Central memory CD8-positive, alpha-beta T cell (primary cell): ENCODE data around the gene KIAA2012.

Source experiments
- ATAC-seq: fragments of 150-1000 bp; cut with Tn5 transposase; replicated peaks from 2 replicates; pipeline ENCODE4 v1.10.0; 2022; ENCODE audit warnings: mild to moderate bottlenecking, moderate FRiP score, moderate number of reproducible peaks; ENCODE audit not compliant: poor library complexity, severe bottlenecking; ENCODE audit errors: extremely low read depth
- DNase-seq, 2 donors: peaks; one replicate each; pipeline ENCODE4 v3.0.0; 2021; ENCODE audit warnings: low spot score in 2 of 2
- H3K27ac Mint-ChIP-seq: one replicate; pipeline ENCODE4 v1.8.0; 2022; ENCODE audit warnings: low read depth, mild to moderate bottlenecking, moderate library complexity, mixed read lengths
- H3K27me3 Mint-ChIP-seq: one replicate; pipeline ENCODE4 v1.8.0; 2022; ENCODE audit warnings: mixed read lengths
- H3K36me3 Mint-ChIP-seq: one replicate; pipeline ENCODE4 v1.8.0; 2022; ENCODE audit warnings: mild to moderate bottlenecking, moderate library complexity, mixed read lengths; ENCODE audit not compliant: insufficient read depth
- H3K4me1 Mint-ChIP-seq: one replicate; pipeline ENCODE4 v1.8.0; 2022; ENCODE audit warnings: mixed read lengths
- H3K4me3 Mint-ChIP-seq: one replicate; pipeline ENCODE4 v1.8.0; 2022; ENCODE audit warnings: mild to moderate bottlenecking, moderate library complexity, mixed read lengths
- H3K9me3 Mint-ChIP-seq: one replicate; pipeline ENCODE4 v1.8.0; 2022; ENCODE audit warnings: mixed read lengths

Gene KIAA2012

DNA sequence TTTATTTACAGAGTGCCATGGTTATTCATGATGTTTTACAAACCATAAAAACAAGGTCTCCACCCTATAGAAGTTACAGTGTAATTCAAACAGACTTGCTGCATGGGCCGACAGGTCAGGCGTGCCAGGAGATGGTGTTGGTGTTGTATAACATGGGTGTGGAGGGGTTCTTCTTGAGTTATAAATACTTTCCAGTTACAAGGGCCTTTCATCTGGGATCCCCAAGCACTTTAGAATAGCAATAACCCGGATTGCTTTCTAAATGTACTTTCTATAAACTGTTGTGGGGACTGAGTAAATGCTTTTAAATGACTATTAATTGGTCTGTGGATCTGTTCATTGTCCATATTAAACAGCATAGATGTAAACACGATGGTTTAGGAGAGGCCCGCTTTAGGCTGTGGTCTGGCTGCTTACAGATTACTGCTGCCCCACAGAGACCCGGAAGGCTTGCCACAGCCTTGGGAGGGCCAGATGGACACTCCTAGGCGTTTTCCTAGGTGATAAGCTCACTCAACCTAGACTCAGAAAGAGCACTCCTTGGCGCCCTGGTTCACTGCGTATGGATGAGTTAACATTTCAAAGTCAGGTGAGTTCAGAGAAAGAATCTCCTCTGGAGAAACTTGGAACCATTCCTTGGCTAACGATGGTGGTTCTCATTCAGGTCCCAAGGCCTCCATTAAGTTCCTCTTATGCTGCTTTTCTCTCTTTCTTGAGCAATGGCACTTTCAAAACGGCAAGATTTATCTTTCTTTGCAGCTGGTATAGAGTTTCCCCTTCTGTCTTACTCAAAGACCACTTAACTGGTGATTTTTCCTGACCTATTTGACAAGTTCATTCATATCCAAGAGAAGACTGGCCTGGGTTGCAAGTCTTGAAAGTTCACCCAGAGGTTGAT lies 3.6 kb upstream of the KIAA2012 start:
- H3K9me3 Mint-ChIP-seq: no peaks in the 10 kb centered on the region

GRCh38 chr2:202071107-202071506 lies 1.9 kb upstream of the KIAA2012 start:
- no peaks in the 10 kb centered on the region for H3K4me1 Mint-ChIP-seq
- peaks cover 35% of the 10 kb centered on the region for H3K27me3 Mint-ChIP-seq
- no peaks in the 10 kb centered on the region for H3K36me3 Mint-ChIP-seq
- no peak for DNase-seq
- ATAC-seq: no peak
- no peak overlapping the region for H3K4me3 Mint-ChIP-seq
- no peaks in the 10 kb centered on the region for H3K9me3 Mint-ChIP-seq
- H3K27ac Mint-ChIP-seq: no peak overlapping the region

More for the DNA sequence above, 3.6 kb upstream of the KIAA2012 start:
- no peaks in the 10 kb centered on the region for H3K36me3 Mint-ChIP-seq
- peaks cover 28% of the 10 kb centered on the region for H3K27me3 Mint-ChIP-seq
- ATAC-seq: no peak
- H3K27ac Mint-ChIP-seq: no peak overlapping the region
- no peaks in the 10 kb centered on the region for H3K4me1 Mint-ChIP-seq
- no peak for DNase-seq
- H3K4me3 Mint-ChIP-seq: no peak overlapping the region

DNA sequence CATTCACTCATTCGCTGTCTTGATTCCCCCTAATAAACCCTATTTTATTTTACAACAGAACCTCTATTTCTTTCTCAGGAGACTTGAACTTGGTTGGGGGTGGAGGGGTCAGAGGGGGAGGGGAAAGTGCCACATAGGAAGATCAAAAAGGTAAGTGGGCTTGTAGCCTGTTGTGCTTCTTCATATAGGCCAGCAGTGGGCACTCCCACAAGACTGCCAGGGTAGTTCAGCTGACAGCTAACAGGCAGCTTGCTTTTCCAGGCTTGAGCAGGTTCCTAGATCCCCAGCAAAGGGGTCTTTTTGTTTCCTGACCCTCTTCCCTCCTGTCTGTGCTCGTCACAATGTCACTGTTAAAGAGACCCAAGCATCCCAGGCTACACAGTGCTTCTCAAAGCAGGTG lies 829 bp upstream of the KIAA2012 start:
- DNase-seq: no peak
- no peaks in the 10 kb centered on the region for H3K36me3 Mint-ChIP-seq
- peaks cover 31% of the 10 kb centered on the region for H3K27me3 Mint-ChIP-seq
- no peak overlapping the region for H3K27ac Mint-ChIP-seq
- H3K4me1 Mint-ChIP-seq: no peaks in the 10 kb centered on the region
- no peaks in the 10 kb centered on the region for H3K9me3 Mint-ChIP-seq
- ATAC-seq: no peak
- H3K4me3 Mint-ChIP-seq: no peak overlapping the region

GRCh38 chr2:202074324-202074723 lies 1.3 kb downstream of the KIAA2012 start:
- Mint-ChIP-seq H3K4me3 (no peak overlapping the region), H3K27me3 (peaks cover 27% of the 10 kb centered on the region), H3K27ac (no peak overlapping the region), H3K9me3 (no peaks in the 10 kb centered on the region), H3K36me3 (no peaks in the 10 kb centered on the region), H3K4me1 (no peaks in the 10 kb centered on the region)
- no peak for ATAC-seq
- no peak for DNase-seq

DNA sequence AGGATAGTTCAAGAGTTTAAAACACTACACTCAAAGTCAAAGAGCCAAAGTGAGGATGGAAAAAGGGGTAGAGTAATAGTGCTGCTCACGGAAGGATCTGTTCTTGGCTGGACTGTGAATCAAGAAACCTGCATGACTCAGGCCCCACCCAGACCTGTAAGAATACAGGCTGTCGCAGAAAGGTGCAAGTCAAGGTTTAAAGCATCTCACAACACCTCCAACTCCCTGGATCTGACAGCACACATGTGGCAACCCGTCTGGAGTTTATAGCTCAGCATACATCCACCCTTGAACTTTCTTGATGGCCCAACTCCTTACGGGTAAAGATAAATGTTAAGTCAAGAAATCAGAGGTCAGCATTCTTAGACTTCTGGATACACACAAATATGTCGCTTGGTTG lies 6.3 kb downstream of the KIAA2012 start:
- ATAC-seq (no peak), DNase-seq (no peak)
- Mint-ChIP-seq H3K9me3 (no peaks in the 10 kb centered on the region), H3K36me3 (no peaks in the 10 kb centered on the region), H3K4me1 (no peaks in the 10 kb centered on the region), H3K27me3 (peaks cover 20% of the 10 kb centered on the region), H3K4me3 (no peak overlapping the region), H3K27ac (no peak overlapping the region)

GRCh38 chr2:202084265-202084664 lies 11.2 kb downstream of the KIAA2012 start:
- Mint-ChIP-seq H3K27ac (no peak overlapping the region), H3K4me1 (no peaks in the 10 kb centered on the region), H3K4me3 (no peak overlapping the region), H3K9me3 (no peaks in the 10 kb centered on the region), H3K27me3 (peaks cover 18% of the 10 kb centered on the region), H3K36me3 (no peaks in the 10 kb centered on the region)
- DNase-seq (no peak), ATAC-seq (no peak)

- Mint-ChIP-seq H3K4me1 (no peaks in the 10 kb centered on the region), H3K27me3 (peaks cover 21% of the 10 kb centered on the region), H3K4me3 (no peak overlapping the region), H3K36me3 (no peaks in the 10 kb centered on the region), H3K27ac (no peak overlapping the region), H3K9me3 (no peaks in the 10 kb centered on the region)
- no peak for ATAC-seq
- no peak for DNase-seq
Measured at GRCh38 chr2:202088777-202089176, 15.7 kb downstream of the KIAA2012 start.

DNA sequence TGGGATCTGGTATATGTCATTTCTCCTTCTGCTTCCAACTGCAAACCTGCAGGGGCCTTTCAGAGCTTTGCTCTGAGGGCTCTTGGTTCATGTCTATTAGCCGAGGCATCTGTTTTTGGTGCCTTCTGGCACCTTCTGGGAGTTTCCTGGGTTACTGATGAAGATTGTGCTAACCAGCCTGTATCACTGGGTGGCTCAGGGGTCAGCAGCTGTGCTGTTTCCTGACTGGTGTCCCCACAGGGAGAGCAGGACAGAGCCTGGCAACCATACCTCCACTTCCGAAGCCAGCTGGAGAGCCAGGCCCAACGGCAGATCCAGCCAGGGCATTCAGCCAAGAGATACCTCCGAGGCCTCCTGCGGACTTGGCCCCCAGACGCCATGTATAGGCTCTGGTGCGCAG lies 17.5 kb downstream of the KIAA2012 start:
- DNase-seq (no peak), ATAC-seq (no peak)
- Mint-ChIP-seq H3K36me3 (no peaks in the 10 kb centered on the region), H3K4me1 (no peaks in the 10 kb centered on the region), H3K9me3 (no peaks in the 10 kb centered on the region), H3K4me3 (no peak overlapping the region), H3K27ac (no peak overlapping the region), H3K27me3 (peaks cover 13% of the 10 kb centered on the region)

DNA sequence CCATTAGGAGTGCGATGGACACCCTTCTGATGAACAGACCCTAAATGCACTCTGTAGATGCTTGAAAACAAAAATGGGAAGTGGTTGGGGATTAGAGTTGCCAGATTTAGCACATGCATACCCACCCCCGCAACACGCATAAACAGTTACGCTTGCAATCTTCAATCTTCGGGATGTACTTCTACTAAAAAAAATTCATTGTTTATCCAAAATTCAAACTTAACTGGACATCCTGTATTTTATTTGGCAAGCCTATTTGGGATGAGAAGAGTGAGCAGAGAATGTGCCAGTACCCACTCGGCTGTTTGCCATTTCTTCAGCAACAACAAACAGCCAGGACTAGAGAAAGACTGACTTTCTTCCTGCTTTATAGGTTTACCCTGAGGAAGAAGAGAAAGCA lies 18.4 kb downstream of the KIAA2012 start:
- Mint-ChIP-seq H3K9me3 (no peaks in the 10 kb centered on the region), H3K36me3 (no peaks in the 10 kb centered on the region), H3K4me3 (no peak overlapping the region), H3K27me3 (peaks cover 16% of the 10 kb centered on the region), H3K27ac (no peak overlapping the region), H3K4me1 (no peaks in the 10 kb centered on the region)
- DNase-seq: no peak
- ATAC-seq: no peak

DNA sequence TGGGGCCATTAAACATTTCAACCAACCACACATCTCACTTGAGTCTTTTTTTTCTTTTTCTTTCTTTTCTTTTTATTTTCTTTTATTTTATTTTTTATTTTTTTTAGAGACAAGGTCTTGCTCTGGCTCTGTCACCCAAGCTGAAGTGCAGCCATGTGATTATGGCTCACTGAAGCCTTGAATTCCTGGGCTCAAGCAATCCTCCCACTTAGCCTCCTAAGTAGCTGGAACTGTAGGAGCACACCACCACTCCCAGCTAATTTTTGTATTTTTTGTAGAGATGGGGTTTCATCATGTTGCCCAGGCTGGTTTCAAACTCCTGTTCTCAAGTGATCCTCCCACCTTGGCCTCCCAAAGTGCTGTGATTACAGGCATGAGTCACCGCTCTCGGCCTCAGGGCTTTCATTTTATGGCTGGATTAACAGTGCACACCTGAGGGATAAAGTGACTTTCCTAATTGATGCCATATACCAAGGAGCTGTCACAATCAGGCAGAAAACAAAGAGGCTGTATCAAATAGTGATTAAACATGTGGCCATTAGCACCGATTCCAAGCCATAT lies 21.5 kb downstream of the KIAA2012 start:
- no peak for DNase-seq
- no peak overlapping the region for H3K27ac Mint-ChIP-seq
- H3K36me3 Mint-ChIP-seq: no peaks in the 10 kb centered on the region
- H3K4me3 Mint-ChIP-seq: no peak overlapping the region
- H3K9me3 Mint-ChIP-seq: no peaks in the 10 kb centered on the region
- ATAC-seq: no peak
- H3K4me1 Mint-ChIP-seq: no peaks in the 10 kb centered on the region
- peaks cover 27% of the 10 kb centered on the region for H3K27me3 Mint-ChIP-seq

- Mint-ChIP-seq H3K9me3 (no peaks in the 10 kb centered on the region), H3K4me1 (no peaks in the 10 kb centered on the region), H3K4me3 (no peak overlapping the region), H3K27ac (no peak overlapping the region), H3K36me3 (no peaks in the 10 kb centered on the region), H3K27me3 (peaks cover 27% of the 10 kb centered on the region)
- DNase-seq: no peak
- no peak for ATAC-seq
Measured at GRCh38 chr2:202095235-202095634, 22.2 kb downstream of the KIAA2012 start.

DNA sequence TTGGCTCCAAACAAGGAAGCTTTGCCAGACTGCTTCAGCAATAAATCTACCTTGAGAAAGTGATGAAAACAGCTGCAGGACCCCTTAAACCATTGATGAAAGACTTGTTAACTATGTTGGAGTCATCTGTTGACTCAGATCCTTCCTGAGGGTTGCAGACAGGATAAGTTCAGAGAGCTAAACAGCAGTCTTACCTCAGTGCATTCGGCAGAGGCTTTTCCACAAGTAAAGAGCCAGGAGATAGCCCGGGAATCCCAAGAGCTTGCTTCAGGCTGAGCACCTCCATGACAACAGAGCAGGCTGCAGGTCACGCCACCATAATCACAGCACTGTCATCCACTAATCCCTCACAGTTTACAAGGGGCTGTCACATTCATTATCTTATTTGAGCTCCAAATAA lies 23.7 kb downstream of the KIAA2012 start:
- H3K36me3 Mint-ChIP-seq: no peaks in the 10 kb centered on the region
- H3K9me3 Mint-ChIP-seq: no peaks in the 10 kb centered on the region
- no peak overlapping the region for H3K4me3 Mint-ChIP-seq
- no peaks in the 10 kb centered on the region for H3K4me1 Mint-ChIP-seq
- peaks cover 14% of the 10 kb centered on the region for H3K27me3 Mint-ChIP-seq
- no peak overlapping the region for H3K27ac Mint-ChIP-seq
- ATAC-seq (no peak), DNase-seq (no peak)

DNA sequence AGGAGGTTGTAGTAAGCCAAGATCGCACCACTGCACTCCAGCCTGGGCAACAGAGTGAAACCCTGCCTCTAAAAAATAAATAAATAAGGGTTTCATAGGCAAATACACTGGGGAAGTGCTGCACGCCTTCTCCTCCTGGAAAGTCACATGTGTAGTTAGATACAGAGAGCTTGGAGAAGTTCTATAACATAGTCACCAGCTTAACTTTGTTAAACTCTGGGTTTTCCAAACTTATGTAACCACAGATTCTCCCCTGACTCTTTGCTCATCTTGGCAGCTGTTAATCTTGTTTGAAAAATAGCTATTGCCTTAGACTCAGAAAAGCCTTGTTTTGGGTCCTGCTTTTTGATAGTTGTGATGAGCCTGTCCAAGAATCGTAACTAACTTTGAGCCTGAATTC lies 25.2 kb downstream of the KIAA2012 start:
- DNase-seq: no peak
- Mint-ChIP-seq H3K9me3 (no peaks in the 10 kb centered on the region), H3K27ac (no peak overlapping the region), H3K36me3 (no peaks in the 10 kb centered on the region), H3K27me3 (peaks cover 20% of the 10 kb centered on the region), H3K4me1 (no peaks in the 10 kb centered on the region), H3K4me3 (no peak overlapping the region)
- ATAC-seq: no peak
